AG04449 (cell line): Measurements from ENCODE around the gene DNAH14.

Experiments used
- CTCF ChIA-PET: fragments of 350-600 bp; formaldehyde crosslinking; extraction: SDS; loops from one replicate; lab custom pipeline; 2021; ENCODE audit warnings: antibody characterized with exemption; lab: Yijun Ruan, JAX
- POLR2A ChIA-PET: fragments of 400-600, 350-600 bp; formaldehyde crosslinking; extraction: SDS; loops from one replicate; lab custom pipeline; 2020; ENCODE audit warnings: antibody characterized with exemption, inconsistent platforms; lab: Yijun Ruan, JAX
- DNase-seq: peaks from one replicate; pipeline ENCODE4 v3.0.0-alpha.2; 2010; ENCODE audit warnings: low read depth, low spot score
- H3K4me3 ChIP-seq: 2 replicates; pipeline ENCODE4 v1.5.1; 2011; ENCODE audit warnings: low read depth, mild to moderate bottlenecking, control low read depth, low read length
- TF ChIP-seq, protein P1 (sequence below): IDR thresholded peaks from one replicate; pipeline ENCODE4 v1.5.1; 2011; ENCODE audit warnings: mild to moderate bottlenecking, moderate library complexity, low read length, control low read depth, inconsistent platforms; ENCODE audit not compliant: insufficient read depth; ENCODE audit errors: missing control alignments

The DNAH14 gene

DNA sequence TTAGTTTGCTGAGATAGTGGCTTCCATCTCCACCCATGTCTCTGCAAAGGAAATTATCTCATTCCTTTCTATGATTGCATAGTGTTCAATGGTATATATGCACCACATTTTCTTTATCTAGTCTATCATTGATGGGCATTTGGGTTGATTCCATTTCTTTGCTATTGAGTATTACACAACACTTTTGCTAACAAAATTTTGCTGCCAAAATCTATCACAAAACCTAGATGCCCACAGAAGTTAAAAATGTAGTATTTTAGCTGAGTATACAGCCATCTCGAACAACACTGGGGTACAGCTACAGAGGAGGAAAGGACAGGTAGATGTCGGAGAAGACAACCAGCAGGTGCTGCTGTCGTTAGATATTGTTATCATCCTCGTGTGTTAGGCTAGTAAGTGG lies 430.6 kb downstream of the DNAH14 start:
- ChIA-PET CTCF (no interaction called here), POLR2A (no interaction called here)
- TF ChIP-seq, protein P1, sequence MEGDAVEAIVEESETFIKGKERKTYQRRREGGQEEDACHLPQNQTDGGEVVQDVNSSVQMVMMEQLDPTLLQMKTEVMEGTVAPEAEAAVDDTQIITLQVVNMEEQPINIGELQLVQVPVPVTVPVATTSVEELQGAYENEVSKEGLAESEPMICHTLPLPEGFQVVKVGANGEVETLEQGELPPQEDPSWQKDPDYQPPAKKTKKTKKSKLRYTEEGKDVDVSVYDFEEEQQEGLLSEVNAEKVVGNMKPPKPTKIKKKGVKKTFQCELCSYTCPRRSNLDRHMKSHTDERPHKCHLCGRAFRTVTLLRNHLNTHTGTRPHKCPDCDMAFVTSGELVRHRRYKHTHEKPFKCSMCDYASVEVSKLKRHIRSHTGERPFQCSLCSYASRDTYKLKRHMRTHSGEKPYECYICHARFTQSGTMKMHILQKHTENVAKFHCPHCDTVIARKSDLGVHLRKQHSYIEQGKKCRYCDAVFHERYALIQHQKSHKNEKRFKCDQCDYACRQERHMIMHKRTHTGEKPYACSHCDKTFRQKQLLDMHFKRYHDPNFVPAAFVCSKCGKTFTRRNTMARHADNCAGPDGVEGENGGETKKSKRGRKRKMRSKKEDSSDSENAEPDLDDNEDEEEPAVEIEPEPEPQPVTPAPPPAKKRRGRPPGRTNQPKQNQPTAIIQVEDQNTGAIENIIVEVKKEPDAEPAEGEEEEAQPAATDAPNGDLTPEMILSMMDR, result no peak
- no peak for DNase-seq
- H3K4me3 ChIP-seq, result no peak overlapping the region

DNA sequence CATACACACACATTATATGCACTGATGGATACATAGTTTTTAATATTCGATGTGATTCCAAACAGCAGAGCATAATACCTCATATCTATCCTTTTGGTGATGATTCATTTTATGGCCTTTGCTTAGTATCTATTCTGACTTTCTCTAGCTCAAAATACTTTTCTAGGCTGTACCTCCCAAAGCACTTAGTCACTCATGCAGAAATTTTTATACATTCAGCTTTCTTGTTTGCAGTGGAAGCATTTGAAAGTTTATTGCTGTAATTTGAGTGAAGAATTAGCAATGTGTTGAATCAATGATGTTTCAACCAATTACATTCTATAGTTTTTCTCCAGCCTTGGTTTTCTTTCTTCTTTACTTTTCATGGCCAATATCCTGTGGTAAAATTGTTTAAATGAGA lies 431.7 kb downstream of the DNAH14 start:
- TF ChIP-seq, protein P1, result no peak
- DNase-seq, result no peak
- CTCF ChIA-PET, result no interaction called here

DNA sequence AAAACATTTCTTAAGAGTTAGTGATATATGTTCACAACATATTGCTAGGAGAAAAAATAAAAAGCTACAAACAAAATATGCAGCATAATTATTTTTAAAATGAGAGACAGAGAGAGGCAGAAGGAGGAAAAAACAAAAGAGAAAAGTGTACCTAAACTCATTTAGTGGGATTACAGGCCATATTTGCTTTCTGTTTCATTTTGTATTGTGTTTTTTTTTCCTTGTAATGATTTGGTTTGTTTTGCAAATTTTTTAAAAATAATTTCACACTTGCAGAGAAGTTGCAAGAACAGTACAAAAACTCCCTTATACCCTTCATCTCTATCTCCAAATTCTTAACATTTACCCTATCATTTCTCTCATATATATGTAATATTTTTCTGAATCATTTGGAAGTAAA lies 433.3 kb downstream of the DNAH14 start:
- H3K4me3 ChIP-seq, result no peak overlapping the region
- DNase-seq, result no peak
- ChIA-PET POLR2A (no interaction called here), CTCF (interaction anchor here (1.1 kb wide), 1 partner anchor 44 kb away, joined by 4 read pairs; no protein-coding TSS in a partner anchor)
- TF ChIP-seq, protein P1, result no peak

More for the DNA sequence above, 431.7 kb downstream of the DNAH14 start:
- no peak overlapping the region for H3K4me3 ChIP-seq
- POLR2A ChIA-PET, result no interaction called here

DNA sequence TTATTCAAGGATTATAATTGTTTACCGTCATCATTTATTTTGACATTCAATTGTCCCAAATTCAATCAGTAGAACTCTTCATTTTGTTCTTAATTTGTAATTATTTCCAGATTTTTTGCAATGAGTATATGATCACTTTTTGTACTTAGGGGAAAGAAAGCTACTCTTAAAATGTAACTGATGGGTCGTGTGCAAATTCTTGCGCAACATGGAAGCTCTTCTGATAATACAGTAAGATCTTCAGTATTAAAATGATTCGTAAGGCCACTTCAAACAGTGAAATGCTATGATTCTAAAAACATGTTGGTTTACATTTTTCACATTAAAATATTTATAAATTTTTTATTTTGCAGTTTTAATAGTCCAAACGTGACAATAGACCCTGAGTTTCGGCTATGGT lies 435.0 kb downstream of the DNAH14 start:
- TF ChIP-seq, protein P1, result no peak
- no peak overlapping the region for H3K4me3 ChIP-seq
- no peak for DNase-seq
- ChIA-PET POLR2A (no interaction called here), CTCF (interaction anchor here (0.6 to 1.2 kb wide), 3 partner anchors 10 to 49 kb away, joined by 3 read pairs; no protein-coding TSS in a partner anchor)

DNA sequence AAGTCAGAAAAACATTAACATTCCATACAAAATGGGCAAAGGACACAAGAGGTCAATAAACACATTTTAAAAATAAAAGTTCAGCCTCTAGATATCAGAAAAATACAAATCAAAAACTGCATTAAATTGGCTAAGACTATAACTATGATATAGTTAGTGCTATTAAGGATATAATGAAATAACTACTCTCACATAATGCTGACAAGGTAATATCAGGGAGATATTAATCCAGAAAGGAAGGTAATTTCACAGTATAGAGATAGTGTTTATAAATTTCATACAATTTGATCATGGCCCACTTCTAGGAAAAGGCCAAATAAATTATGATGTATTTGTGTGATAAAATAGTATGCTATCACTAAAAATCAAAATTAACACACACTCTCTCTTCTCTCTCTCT lies 436.5 kb downstream of the DNAH14 start:
- no peak for DNase-seq
- H3K4me3 ChIP-seq, result no peak overlapping the region
- TF ChIP-seq, protein P1, result no peak
- ChIA-PET POLR2A (no interaction called here), CTCF (no interaction called here)

DNA sequence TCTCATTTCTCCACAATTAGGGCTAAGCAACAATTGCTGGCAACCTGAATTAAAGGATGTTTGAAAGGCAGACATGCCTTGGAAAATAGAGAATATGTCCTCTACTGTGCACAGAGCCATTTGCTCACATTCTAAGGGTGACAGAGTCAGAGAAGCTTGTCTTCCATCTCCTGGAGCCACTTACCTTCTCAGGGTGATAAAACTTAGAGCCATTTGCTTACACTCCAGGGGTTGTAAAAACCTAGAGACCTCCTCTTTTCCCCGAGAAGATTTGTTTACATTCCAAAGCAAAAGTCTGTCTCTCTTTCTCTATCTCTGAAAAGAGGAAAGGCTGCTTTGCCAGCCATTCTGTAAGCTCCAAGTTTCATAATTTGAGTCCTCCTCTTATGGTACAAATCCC lies 437.1 kb downstream of the DNAH14 start:
- POLR2A ChIA-PET, result no interaction called here
- TF ChIP-seq, protein P1, result no peak
- H3K4me3 ChIP-seq, result no peak overlapping the region
- CTCF ChIA-PET, result no interaction called here
- no peak for DNase-seq
